NCI-H187 treated with DMSO at 0.1 percent for 48 hours (cell line): ENCODE measurements around the gene MTSS2.

ENCODE experiments used
- DNase-seq: peaks from one replicate; lab custom pipeline; 2025; lab: John Stamatoyannopoulos, UW

MTSS2 gene

DNA sequence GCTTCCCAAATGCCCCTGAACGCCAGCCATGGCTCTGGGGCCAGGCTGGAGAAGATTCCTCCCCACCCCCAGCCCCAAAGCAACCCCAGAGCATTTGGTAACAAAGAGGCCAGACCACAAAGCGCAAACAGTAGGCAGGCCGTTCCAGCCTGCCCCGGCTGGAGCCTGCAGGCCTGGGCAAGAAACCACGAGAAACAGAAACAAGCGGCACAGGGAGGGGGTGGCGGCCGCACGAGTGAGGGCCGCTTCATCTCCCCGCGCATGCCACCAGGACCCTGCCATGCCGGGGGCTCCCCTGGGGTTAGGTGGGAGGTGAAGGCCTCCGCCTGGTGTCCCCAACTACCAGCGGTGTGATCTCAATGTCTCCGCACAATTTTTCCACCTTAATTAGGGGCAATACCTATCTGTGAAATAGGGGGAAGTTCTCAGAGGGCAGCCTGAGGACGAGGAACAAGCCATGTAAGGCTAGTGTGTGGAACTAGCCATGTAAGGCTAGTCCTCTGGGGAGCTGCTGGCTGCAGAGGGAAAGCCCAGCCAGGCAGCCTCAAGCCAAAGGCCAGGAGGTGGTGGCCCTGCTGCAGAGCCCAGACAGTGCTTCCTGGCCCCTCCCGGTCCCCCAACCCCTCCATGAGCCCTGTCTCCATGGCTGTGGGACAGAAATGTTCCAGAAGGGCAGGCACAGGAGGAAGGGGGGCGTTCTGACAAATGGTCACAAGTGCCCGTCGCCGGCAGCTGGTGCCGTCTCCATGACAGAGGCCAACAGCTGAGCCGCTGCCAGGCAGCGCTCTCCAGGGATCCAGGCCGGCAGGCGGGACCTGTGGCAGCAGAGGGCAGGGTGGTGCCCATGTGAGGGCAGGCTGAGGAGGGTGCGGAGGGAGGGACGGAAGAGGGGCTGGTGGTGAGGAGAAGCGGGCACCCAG is 14.5 kb upstream of the MTSS2 start:
- no peak for DNase-seq

DNA sequence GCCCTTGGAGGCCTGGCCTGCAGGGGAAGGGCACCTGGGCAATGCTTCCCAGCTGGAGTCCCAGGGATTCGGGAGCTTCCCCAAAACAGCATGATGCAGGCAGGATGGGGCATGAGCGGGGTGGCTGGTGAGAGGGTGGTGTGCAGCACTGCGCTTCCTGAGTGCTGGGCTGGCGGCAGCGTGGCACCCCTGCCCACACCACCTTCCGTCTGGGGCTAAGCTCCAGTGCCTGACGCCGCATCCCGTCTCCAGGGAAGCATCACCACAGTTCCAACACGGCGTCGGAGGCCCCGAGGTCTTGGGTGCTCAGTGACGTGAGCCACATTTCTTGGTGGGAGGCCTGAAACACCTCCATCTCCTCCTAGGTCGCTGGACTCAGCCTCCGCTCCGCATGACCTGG is 13.8 kb upstream of the MTSS2 start:
- no peak for DNase-seq

DNA sequence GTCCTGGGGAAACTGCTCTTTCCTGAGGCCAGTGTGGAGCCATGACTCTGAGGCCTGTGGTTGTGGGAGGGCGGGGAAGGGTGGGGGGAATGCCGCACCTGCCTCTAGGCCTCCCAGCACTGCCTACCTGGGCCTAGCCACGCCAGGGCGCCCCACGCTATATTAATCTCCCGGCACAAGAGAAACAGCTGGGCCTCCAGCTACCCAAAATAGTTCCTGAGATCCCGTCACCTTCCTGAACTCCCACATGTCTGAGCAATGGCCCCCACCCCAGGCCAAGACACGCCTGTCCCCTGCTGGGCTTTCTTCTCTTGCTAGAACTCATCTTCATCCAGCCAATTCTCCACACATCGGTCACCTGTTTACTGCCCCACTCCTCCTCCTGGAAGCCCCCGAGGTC is 13.0 kb upstream of the MTSS2 start:
- DNase-seq, result no peak

DNA sequence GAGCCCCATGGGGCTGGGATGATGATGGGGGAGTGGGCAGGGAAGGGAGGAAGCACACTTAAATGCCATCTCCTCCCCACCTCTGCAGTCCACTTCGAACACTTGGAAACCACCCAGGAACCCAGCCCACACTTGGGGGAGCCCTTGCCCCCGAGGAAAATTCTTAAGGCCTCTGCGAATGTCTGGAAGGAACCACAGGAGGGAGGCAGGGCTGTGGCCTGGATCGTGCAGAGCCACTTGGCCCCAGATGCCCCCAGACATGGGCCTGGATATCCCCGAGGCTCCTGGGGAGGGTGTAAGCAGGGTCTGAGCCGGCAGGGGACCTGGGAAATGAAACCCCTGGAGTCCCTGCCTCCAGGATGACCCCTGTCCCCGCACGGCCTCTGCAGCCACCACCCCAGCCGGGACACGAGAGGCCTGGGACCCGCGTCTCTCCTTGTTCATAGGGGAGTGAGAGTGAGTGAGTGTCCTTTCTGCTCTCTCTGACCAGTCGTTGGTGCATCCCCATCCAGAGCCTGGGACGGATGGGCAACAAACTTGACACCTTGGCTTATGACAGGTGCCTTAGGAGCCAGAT is 11.8 kb upstream of the MTSS2 start:
- DNase-seq, result no peak

DNA sequence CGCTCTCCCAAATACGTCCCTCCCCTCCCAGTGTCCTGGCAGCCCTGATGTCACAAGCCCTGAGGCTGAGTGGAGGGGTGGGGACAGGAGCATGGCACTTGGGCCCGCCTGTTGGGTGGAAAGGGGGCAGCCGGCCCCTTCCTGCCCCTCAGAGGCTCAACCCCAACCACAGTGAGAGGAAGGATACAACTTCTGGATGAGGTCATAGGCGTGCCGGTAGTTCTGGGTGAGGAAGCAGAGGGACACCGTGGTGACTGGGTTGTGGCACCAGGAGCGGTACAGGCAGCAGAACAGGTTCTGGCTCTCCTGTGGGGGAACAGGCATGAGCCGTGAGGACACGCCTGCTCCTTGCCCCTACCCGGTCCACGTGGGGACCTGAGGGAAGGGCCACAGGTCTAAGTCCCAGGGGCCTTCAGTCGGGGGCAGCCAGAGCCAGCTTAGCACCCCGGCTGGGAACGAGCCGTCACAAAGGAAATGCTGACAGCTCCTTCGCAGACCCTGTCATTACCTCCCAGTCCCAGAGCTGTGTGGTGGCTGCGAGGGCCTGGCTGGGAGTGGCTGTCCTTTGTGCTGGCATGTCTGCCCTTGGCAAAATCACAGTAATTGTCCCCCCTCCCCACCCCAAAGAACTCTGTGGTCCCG is 11.2 kb upstream of the MTSS2 start:
- no peak for DNase-seq

DNA sequence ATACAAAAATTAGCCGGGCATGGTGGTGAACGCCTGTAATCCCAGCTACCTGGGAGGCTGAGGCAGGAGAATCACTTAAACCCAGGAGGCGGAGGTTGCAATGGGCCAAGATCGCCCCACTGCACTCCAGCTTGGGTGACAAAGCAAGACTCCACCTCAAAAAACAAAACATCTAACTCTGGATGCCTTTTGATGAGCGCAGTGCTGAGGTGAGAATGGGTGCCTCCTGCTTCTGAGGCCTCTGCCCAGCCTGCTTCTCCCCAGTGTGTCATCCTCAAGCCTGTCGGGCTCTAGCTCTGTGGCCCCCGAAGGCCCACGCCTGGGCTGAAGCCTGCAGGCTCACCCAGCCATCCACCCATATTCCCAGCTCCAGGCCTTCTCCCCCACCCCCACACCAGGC is 10.5 kb upstream of the MTSS2 start:
- DNase-seq, result no peak

DNA sequence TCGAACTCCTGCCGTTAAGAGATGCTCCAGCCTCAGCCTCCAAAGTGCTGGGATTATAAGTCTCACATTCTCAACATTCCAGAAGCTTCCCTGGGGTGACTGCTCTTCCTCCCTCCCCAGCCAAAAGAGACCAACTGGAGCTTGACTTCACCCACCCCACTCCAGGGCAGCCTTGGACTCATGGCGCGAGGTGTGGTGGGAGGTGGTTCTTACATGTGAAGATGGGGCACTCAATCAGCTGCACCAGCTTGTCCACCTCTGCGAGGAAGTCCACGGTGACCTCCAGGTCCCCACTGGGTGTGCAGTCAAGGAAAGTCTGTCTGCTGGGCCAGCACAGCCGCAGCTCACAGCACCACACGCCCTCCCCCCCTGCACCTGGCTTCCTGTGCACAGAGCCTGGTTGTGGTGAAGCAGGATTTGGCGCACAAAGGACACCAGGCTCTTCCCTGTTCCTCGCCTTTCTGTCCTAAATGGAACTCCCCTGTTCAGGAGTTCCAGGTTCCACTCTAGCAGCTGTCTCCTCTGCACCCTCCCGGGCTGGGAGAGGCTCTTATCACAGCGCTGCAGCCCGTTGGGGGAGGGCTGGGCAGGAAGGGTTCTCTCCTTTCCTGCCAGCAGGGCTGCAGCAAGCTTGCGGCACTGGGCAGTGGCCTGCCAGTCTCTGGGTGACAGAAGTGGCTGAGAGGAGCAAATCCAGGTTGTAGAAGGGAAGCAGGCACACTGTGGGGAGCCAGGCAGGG is 9.6 kb upstream of the MTSS2 start:
- DNase-seq, result no peak

DNA sequence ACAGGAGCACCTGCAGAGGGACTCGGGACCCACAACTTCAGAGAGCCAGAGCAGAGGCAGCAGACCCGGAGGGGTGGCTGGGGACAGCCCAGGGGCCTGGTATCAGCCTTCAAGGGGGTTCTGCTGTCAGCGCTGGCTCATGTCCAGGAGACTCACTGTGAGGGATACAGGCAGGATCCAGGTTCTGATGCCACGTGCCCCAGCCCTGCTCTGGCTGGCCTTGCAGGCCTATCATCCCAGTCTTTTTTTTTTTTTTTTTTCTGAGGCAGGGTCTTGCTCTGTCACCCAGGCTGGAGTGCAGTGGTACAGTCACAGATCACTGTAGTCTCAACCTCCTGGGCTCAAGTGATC is 9.0 kb upstream of the MTSS2 start:
- DNase-seq, result no peak

DNA sequence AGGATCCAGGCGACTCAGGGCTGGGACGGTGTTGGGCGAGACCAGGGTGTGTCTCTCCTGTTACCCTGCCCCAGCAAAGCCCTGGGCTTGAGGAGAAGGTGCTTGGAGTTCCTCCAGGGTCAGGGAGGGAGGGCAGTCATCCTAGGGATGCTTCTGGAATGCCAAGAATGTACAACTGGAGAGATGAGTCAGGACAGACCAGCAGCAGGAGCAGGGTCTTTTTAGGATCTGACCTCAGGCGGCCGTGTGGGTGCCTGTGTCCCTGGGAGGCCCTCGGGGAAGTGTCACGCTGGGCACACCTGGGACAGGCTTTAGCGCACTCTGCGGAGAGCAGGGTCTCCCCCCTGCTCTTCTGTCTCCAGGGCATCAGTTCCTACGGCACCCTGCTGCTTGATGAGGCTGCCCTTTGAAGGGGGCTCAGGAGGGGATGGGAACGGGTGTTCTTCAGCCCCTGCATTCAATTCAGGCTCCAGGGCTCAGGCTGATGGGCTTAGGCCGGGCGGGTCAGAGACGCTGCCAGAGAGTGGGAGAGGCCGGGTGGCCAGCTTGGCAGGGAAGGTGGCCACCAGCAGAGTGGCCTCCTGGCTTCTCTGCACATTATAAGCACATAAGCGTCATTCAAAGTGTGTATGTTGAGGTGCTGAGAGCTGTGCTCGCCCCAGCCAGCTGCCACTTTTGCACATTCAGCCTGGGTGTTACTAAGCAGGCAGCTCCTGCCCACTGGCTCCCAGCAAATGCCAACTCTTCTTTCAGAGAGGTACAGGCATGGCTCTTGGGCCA is 8.4 kb upstream of the MTSS2 start:
- no peak for DNase-seq

DNA sequence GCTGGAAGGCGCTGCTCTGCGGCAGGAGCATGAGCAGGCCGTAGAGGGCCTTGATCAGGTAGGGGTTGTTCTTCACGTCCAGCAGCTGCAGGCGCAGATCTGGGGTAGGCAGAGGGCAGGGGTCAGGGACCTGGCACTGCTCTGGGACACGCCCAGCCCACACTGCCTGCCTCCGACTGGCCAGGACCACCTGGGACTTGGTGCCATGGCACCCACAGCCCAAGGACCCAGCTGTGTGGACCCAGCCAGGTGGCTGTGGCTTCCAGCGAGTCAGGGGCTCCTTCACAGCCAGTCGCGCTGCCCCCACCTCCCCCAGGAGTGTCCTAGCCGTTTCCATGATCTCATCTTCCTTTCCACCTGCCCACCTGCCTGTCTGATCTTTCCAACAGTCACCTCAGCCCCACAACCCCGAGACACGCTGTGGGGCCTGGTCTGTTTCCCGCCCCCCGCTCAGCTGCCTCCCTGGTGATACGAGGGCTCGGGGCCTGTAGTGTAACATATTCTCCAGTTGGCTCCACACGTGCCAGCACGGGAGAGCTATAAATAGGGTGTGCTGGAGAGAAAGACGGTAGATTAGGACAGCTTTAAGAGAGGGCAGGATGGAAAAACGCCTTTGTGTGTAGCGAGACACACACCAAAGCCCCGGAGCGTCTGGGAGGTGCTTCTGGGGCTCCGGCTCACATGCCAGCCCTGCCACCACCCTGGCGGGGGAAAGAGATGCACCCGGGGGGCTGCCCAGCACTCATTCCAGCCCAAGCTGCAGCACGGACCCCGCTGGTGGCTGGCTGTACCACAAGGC is 7.2 kb upstream of the MTSS2 start:
- DNase-seq, result no peak

DNA sequence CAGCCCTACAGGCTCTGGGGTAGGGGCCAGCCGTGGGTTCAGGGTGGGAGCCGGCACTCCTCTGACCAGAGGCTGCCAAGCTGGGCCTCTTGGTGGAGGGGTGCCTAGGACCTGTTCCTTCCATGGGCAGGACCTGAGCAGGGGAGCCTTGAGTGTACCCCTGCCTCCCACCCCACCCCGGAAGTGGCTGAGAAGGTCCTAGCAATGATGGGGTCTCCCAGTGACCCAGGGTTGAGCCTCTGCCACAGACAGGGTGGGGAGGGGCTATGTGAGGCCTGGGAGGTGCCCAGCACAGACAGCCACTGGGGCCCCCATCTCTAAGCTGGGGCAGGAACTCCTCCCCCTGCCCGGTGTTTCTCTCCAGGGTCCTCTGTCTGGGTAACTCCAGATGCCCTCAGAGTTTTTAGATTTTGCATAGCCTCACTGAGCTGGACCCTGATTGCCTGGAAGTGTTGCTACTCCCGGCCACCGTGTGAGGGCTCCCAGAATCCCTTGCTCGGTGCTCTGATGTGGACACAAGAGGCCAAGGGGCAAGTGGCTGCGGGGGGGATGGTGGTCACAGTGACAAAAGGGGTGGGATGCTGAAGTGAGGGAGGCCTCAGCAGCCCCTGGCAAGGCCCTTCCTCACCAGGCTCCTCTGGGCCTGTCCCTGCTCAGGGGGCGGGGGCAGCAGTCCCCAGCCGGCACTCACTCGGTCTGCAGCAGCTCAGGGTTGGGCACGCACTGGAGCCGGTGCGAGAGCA is 6.4 kb upstream of the MTSS2 start:
- DNase-seq, result no peak

DNA sequence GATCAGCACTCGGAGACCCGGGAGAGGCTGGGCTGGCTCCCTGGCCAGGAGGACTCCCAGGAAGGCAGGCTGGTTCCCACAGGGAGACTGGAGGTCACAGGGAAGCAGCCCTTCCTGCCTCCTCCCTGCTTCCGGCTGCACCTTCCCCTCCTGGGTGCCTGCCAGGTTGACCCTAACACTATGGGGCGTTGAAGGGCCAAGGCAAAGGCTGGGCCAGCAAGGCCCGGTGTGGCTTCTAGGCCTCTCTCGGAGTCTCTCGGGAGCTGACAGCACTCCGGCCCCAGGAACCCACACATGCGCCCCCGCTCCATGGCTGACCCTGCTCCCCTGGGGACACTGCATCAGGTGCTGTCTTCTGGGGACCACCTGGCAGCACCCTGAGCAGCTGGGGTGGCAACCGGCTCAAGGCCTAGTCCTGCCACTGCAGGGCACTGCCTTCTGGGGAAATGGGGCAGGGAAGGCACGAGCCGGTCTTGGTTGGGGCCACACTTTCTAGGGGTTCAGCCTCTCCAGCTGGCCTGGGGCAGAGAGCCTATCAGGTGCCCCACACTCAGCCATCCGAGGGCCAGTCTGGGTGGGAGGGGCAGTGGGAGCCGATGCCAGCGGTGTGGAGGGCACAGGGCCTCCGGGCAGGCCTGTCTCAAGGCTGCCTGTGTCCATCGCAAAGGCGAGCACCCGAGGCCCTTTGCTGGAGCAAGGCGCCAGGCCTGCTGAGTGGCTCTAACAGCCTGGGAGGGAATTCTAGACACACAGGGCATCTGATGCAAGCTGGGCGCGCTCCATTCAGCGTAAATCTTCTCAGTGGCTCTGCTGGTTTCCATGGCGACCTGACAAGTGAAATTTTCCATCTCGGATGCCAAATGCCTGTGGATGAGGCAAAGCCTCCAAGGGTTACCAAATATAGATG is 5.6 kb upstream of the MTSS2 start:
- DNase-seq, result no peak

DNA sequence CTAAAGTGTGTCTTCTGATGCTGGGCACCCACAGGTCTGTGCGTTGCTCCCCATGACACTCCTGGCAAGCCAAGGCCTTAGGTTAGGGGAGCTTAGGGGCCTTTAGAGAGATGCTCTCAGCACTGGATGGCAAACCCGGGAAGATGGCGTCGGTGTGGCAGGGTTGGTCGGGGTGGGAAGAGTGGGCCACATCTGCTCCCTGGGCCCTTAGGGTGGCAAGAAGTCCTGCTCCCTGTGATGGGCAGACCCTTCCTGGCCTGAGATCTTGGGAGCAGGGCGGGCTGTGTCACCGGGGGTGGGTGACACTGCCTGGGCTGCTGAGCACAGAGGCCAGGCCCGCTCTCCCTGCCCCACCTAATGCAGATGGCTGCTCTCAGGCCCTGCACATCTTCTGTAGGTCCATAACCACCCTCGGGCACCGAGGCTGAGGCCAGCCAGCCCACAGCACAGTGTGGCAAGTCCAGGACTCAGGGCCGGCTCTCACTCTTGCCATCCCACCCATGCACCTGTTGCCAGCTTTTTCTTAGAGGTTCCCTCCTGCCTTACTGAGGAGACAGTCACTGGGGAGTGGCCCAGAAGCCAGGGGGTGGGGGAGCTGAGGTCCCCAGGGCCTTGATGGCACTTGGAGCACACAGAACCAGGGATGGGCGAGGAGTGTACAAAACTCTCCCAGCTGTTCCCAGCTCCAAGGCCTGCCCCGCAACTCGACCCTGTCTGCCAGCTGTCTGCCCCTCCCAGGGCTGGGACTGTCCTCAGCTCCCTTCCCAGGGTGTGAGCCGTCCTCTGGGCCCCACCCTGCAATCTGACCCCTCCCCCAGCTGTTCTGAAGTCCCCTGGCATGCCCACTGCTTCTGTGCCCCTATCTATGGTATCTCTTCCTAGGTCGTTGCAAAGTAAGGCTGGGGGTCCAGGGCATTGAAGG is 4.4 kb upstream of the MTSS2 start:
- no peak for DNase-seq

DNA sequence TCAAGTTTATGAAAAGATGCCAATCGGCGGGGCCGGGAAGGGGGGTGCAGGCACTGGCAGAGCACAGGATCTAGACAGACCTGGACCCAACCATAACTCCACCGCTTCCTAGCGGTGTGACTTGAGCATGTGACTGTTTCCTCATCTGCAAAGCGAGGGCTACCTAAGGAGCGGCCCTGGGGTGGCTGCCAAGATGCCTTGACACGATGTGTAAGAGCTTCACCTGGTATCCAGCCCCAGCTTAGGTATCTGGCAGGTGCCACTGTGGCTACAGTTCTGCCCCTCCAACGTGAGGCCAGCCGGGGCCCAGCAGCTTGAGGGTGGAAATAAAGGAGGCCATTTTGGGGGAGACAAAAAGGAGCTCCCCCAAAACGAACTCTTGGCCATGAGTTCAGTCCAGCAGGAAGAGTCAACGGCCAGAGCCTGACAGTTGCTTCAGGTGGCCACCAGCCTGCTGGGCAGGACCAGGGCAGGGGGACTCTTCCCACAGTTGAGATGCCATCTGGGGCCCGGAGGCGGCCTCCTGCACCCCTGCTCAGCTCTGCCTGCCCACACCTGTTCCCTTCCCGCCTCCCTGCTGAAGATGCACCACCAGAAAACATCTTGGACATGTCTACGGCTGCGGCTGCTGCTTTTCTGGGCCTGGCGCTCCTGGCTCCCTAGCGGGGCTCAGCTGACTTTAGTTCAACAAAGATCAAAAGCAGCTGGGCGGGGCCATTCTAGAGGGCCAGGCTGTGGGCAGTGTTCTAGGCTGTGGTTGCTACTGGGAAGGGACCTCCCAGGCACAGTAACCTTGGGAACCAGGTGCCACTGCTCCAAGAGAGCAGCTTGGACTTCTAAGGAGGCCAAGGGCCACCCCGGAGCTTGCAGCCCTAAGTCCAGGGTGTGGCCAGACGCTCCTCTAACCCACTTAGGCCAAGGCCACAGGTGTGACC is 3.4 kb upstream of the MTSS2 start:
- DNase-seq, result no peak

DNA sequence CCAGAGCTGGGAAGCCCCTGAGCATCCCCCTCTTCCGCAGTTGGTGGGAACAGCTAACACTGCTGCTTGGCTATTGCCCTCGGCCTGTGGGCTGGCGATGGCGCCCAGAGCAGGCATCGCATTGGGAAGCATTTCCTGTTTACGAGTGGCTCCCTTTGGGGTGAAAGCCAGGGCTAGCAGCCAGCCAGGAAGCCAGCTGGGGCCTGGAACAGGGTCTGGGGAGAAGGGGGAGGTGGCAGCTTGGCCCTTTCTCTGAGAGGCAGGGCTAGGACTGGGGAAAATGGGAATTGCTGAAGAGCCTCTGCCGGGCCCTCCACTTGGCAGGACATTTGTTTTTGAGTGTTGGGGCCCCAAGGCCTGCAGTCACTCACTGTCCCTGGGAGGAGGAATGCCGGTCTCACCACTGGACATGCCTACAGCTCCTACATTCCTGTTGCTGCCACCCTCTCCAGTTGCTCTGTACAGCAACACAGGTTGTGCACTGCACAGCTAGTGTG is 2.4 kb upstream of the MTSS2 start:
- DNase-seq, result no peak

DNA sequence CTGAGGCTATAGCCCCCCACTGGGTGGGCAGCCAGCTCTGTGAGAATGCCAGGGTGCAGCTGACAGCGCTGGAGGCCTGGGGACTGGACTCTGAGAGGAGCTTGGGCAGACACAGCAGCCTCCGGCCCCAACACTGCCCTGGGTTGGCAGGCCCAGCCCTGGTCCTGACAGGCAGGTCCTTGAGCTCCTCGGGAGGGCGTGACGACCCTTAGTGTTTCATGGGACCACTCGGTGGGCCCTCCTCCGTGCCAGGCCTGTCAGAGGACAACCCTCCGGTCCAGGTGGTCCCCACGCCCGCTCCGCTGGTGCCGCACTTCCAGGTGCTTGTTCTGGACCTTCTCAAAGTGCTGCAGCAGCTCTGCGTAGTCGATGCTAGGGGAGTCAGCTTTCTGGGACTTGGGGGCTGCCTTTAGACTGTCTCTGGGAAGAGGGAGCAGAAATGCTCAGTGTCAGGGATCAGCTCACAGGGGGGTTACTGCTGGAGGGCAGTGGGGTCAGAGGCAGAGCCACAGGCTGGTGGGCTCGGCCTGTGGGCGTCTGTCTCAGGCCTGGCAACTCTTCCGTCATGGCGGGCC is 1.9 kb upstream of the MTSS2 start:
- no peak for DNase-seq
